ENCODE measurements around the gene MTR.

MTR gene

DNA sequence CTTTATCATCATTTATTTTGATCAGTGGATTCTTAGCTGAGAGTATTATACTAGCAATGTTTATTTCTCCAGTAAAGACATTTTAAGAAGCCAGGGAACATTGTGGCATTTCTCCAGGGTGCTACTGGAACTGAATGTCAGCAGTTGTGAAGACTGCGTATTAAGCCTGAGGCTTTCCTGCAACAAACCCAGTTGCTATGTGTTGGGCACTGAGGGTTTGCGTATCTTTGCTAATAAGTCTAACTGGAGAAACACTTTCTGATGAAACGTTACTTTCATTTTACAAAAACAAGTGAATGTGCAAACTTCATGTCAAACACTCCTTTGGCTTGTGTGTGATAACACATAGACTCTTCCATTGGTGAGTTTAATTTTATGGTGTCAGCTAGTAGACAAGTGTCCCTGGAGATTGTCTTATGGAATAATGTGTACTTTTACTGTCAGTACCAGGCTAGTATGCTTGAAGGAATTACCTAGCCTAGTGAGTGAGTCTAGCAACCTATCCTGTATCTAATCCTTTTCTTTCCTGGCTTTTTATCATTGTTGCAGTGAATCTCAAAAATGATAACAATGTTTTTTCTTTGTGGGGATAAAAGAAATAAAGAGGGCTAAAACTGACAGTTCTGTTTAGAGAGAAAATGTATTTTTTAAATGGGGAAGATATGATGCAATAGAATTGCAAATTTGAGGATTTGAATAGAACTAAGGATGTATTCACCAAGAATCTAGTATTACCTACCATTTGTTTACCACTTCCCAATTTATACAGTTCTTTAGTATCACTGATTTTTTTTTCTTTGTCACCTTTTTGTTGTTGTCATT is 70.1 kb downstream of the MTR start:
- H3K9me3 ChIP-seq (ENCODE audit: low read length), result no peaks in the 10 kb centered on the region
- no peak overlapping the region for H2AFZ ChIP-seq (ENCODE audit: low read length)
- no peak overlapping the region for H3K4me2 ChIP-seq (ENCODE audit: low read length)
- peaks cover 88% of the 10 kb centered on the region for H3K36me3 ChIP-seq (ENCODE audit: insufficient read depth, low read length)
- H3K27ac ChIP-seq (ENCODE audit: low read depth, low read length, poor library complexity, severe bottlenecking), result no peak overlapping the region
- no peaks in the 10 kb centered on the region for H3K4me1 ChIP-seq (ENCODE audit: insufficient read depth, low read length, severe bottlenecking)
- H3K9me2 ChIP-seq (ENCODE audit: low read depth, low read length), result no peaks in the 10 kb centered on the region
- TF ChIP-seq EZH2 (IDR thresholded peaks at IDR 0.05; ENCODE audit: borderline replicate concordance, low read length), result no peak
- no peak for TF ChIP-seq CTCF (IDR thresholded peaks at IDR 0.05; ENCODE audit: low read length)
- H3K79me2 ChIP-seq (ENCODE audit: insufficient read depth, low read length), result no peaks in the 10 kb centered on the region
- H3K4me3 ChIP-seq (ENCODE audit: low read depth, low read length, poor library complexity, severe bottlenecking), result no peak overlapping the region
- H4K20me1 ChIP-seq (ENCODE audit: insufficient read depth, low read length), result no peaks in the 10 kb centered on the region
- H3F3A ChIP-seq (ENCODE audit: insufficient read depth, low read length), result peaks cover 4% of the 10 kb centered on the region; the same call in 1 of the 2 replicates
- H3K9ac ChIP-seq (ENCODE audit: low read length), result no peak overlapping the region
- no peaks in the 10 kb centered on the region for H3K27me3 ChIP-seq (ENCODE audit: insufficient read depth, low read length)

DNA sequence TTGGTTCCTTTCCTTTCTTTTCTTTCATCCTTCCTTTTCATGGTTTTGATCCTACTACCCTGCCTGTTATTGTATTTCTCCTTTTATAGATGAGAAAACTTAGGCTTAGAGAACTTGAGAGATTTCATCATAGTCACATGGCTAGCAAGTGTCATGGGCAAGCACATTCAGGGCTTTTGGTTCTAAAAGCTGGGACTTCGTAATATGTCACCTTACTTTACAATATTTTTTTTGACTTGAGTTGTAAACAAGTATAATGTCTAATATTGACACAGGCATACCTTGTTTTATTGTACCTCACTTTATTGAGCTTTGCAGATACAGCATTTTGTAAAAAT is 70.7 kb downstream of the MTR start:
- Histone ChIP-seq H3K9me3 (ENCODE audit: low read length) (no peaks in the 10 kb centered on the region), H3K27ac (ENCODE audit: low read depth, low read length, poor library complexity, severe bottlenecking) (no peak overlapping the region), H3K27me3 (ENCODE audit: insufficient read depth, low read length) (no peaks in the 10 kb centered on the region), H3K9ac (ENCODE audit: low read length) (no peak overlapping the region), H3K4me2 (ENCODE audit: low read length) (no peak overlapping the region), H3K4me3 (ENCODE audit: low read depth, low read length, poor library complexity, severe bottlenecking) (no peak overlapping the region), H3F3A (ENCODE audit: insufficient read depth, low read length) (peaks cover 4% of the 10 kb centered on the region; the same call in 1 of the 2 replicates), H2AFZ (ENCODE audit: low read length) (no peak overlapping the region), H4K20me1 (ENCODE audit: insufficient read depth, low read length) (no peaks in the 10 kb centered on the region), H3K4me1 (ENCODE audit: insufficient read depth, low read length, severe bottlenecking) (no peaks in the 10 kb centered on the region), H3K79me2 (ENCODE audit: insufficient read depth, low read length) (no peaks in the 10 kb centered on the region), H3K9me2 (ENCODE audit: low read depth, low read length) (no peaks in the 10 kb centered on the region), H3K36me3 (ENCODE audit: insufficient read depth, low read length) (peaks cover 87% of the 10 kb centered on the region)
- TF ChIP-seq CTCF (IDR thresholded peaks at IDR 0.05; ENCODE audit: low read length) (no peak), EZH2 (IDR thresholded peaks at IDR 0.05; ENCODE audit: borderline replicate concordance, low read length) (no peak)

DNA sequence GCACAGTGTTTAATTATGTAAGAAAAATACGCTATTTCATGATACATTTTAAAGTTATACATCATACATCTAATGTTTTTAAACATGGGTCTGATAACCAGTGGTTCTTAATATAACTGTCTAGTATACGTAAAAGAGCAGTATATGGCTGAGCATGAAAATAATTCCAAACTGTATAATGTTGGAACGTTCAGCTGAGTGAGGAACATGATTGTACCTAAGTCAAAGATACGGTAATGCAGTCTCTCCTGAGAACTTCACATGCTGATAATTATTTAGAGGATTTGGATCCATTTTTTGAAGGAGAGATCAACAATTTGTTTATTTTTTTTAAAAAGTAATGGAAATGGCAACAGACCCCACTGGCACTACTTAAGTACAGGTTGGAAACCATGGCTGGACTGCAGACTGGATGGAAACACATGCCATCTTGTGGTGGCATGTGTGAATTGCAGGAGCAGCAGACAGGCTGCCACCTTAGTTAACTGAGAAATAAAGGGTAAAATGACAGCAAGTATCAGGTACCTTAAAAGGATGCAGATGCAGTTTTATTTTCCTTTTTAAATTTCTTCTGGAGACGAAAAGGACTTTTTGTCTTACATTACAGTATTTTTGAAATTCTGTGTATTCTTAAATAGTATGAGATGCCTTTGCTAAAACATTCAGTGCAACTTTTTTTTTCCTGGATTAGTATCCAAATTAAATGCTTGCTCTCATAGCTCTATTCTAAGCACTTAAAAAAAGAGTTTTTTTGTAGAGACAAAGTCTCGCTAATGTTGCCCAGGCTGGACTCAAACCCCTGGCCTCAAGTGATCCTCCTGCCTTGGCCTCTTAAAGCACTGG is 73.8 kb downstream of the MTR start:
- no peak overlapping the region for H3K4me2 ChIP-seq (ENCODE audit: low read length)
- no peaks in the 10 kb centered on the region for H4K20me1 ChIP-seq (ENCODE audit: insufficient read depth, low read length)
- H3K36me3 ChIP-seq (ENCODE audit: insufficient read depth, low read length), result peaks cover 73% of the 10 kb centered on the region; the same call in 1 of the 2 replicates
- H3K79me2 ChIP-seq (ENCODE audit: insufficient read depth, low read length), result no peaks in the 10 kb centered on the region
- H3K27ac ChIP-seq (ENCODE audit: low read depth, low read length, poor library complexity, severe bottlenecking), result no peak overlapping the region
- H2AFZ ChIP-seq (ENCODE audit: low read length), result no peak overlapping the region
- no peak overlapping the region for H3K4me3 ChIP-seq (ENCODE audit: low read depth, low read length, poor library complexity, severe bottlenecking)
- no peaks in the 10 kb centered on the region for H3K4me1 ChIP-seq (ENCODE audit: insufficient read depth, low read length, severe bottlenecking)
- H3K27me3 ChIP-seq (ENCODE audit: insufficient read depth, low read length), result no peaks in the 10 kb centered on the region
- H3F3A ChIP-seq (ENCODE audit: insufficient read depth, low read length), result peaks cover 4% of the 10 kb centered on the region; the same call in 1 of the 2 replicates
- no peaks in the 10 kb centered on the region for H3K9me2 ChIP-seq (ENCODE audit: low read depth, low read length)
- TF ChIP-seq EZH2 (IDR thresholded peaks at IDR 0.05; ENCODE audit: borderline replicate concordance, low read length) (no peak), CTCF (IDR thresholded peaks at IDR 0.05; ENCODE audit: low read length) (peak; percentile 95)
- no peaks in the 10 kb centered on the region for H3K9me3 ChIP-seq (ENCODE audit: low read length)
- no peak overlapping the region for H3K9ac ChIP-seq (ENCODE audit: low read length)
